ENCODE data around the gene SAA2. TPM values are rescaled to one million over a fixed set of nuclear protein-coding genes. Genes with fewer than 3 reads are reported as not detected.

The SAA2 gene
- total RNA-seq, 1 donor from 2014 or later = 700 TPM

GRCh38 chr11:18196532-18196931 lies 51.9 kb downstream of the SAA2 start:
- no peak for DNase-seq (ENCODE audit: low spot score)

Other genes starting within 250 kb of the SAA2 start
- gene SERGEF, start 235.6 kb downstream of the SAA2 start, total RNA-seq = 23.6 TPM
- 0.55 TPM for gene TPH1, start 202.4 kb downstream of the SAA2 start, total RNA-seq
- gene SAAL1, start 142.6 kb downstream of the SAA2 start, total RNA-seq = 9.4 TPM
- not detected for gene MRGPRX3, start 116.1 kb downstream of the SAA2 start, total RNA-seq
- gene MRGPRX4, start 75.8 kb downstream of the SAA2 start, total RNA-seq = not detected
- gene SAA4, start 11.9 kb downstream of the SAA2 start, total RNA-seq = 4.1 TPM
- 5,251 TPM for gene SAA1, start 17.6 kb upstream of the SAA2 start, total RNA-seq
- gene HPS5, start 73.5 kb upstream of the SAA2 start, total RNA-seq = 26.4 TPM
- 43.5 TPM for gene GTF2H1, start 73.9 kb upstream of the SAA2 start, total RNA-seq
- gene LDHA, start 145.9 kb upstream of the SAA2 start, total RNA-seq = 957 TPM
- gene LDHC, start 163.7 kb upstream of the SAA2 start, total RNA-seq = not detected
- gene LDHAL6A, start 207.2 kb upstream of the SAA2 start, total RNA-seq = not detected